GM19397 (cell line): Measurements from ENCODE around the gene SNX22.
A peak's percentile ranks its signal among the peaks of the same experiment; 100 is the strongest.

Experiments
- ATAC-seq: cut with Tn5 transposase; IDR thresholded peaks from one replicate; pipeline ENCODE4 v1.9.1; 2021; ENCODE audit warnings: mild to moderate bottlenecking, moderate library complexity; ENCODE audit not compliant: unreplicated experiment

Gene SNX22

DNA sequence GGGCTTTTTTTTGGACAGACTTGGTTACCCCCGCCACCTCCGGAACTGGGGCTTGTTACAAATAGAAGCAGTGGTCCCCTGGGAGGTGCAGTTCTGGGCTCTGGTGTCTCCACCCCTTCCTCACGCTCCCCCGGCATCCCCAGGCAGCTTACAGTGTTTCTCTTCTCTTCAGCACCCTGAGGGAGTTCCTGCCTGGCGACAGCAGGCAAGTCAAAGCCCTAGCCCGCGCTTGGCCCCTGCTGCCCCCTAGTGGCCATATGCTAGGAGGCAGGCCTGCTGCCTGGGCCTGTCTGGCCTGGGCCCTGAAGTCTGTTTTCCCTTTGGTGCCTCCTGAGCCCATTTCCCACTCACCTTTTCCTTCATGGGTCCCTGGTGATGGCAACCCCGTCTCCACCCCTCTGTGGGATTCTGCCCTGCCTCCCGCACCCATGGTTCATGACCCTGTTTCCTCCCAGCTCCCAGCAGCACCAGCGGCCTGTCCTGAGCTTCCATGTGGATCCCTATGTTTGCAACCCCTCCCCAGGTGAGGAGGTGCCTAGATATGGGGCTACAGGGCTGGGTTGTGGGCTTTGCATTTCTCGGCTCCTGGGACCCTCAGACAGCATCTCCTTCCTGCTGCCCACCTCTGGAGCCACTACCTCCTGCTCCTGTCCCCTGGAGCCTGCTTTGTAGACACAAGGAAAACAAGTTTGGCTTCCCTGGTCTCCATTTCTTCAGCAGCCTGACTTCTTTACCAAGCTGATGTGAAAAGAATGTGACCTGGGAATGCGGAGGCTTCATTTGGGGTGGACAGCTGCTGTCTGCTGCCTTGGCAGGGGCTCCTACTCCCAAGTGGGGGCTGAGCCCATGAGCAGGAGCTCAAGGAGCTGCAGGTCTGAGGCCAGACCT, 2.2 kb downstream of the SNX22 start:
- peak; percentile 62 for ATAC-seq

GRCh38 chr15:64155802-64156651, 4.5 kb downstream of the SNX22 start:
- ATAC-seq, result no peak

DNA sequence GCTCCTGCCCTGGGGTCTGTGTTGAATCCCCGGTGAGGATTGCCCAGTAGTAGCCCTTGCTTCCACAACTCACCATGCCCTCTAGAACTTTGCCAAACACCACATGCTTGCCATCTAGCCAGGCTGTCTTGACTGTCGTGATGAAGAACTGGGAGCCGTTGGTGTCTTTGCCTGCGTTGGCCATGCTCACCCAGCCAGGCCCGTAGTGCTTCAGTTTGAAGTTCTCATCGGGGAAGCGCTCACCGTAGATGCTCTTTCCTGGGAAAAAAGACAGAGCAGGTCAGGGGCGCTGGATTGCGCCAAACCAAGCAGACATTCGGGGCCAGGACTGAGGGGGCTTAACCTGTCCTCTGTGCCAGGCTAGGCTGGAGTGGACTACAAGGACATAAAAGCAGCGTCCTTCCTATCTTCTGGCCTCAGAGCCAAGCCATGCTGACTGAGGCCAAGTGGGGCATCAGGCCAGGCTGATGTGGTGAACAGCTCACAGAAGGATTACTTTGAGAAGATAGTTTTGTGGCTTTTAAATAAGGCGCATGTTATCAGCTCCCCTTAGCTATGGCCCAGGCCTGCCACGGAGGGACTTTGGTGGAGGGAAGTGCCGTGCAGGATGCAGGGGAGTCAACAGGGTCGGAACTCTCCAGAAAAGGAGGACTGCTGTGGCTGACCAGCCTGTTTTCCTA, 5.3 kb downstream of the SNX22 start:
- no peak for ATAC-seq

DNA sequence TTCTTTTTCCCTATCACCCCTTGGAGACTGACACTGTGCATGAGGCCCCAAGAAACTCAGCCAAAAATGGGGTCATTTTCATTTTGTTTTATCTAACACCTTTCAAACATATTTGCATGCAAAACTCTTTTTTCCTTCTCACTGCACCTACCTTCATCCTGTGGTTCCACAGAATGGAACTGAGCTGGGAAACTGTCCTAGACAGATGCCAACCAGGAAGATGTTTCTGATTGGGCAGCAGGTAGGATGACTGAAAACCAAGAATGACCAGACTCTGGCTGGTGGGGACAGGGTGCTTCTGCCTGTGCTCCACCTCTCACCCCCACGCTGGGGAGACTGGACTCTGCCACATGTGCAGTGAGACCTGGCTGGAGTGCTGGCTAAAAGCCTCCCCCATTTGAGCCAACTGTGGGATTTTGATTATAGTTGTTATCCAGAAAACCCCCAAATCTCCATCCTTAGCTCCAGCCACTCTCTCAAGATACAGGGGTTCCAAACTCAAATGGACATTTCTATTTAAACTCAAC, 6.1 kb downstream of the SNX22 start:
- ATAC-seq, result no peak

- ATAC-seq, result no peak
Measured at GRCh38 chr15:64158363-64159134, 7.0 kb downstream of the SNX22 start.

GRCh38 chr15:64161688-64162477, 10.4 kb downstream of the SNX22 start:
- no peak for ATAC-seq

DNA sequence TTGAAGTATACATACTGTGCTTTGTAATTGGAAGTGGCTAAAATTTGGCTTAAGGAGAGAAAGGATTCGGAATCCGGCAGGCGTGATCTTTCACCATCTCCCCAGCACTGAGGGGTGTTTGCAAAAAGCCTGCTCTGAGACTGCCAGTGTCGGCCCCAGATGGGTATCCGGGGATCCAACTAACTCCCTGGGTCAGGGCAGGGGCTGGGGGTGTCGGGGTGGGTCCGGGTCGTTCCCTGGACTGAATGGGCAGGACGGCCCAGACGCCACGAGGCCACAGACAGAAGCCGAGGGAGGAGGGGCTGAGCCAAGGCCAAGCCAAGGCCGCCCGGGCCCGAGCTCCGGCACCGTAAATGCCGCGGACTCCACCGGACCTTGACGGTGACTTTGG, 10.9 kb downstream of the SNX22 start:
- peak; percentile 15 for ATAC-seq

GRCh38 chr15:64162869-64163658, 11.5 kb downstream of the SNX22 start, which contains the start of gene PPIB:
Gene PPIB, minus strand, starts transcription at chr15:64163022. Its CDS starts 36 bp downstream, at chr15:64162986.
- peak; percentile 93 for ATAC-seq

GRCh38 chr15:64163659-64164362, 12.3 kb downstream of the SNX22 start:
- no peak for ATAC-seq

DNA sequence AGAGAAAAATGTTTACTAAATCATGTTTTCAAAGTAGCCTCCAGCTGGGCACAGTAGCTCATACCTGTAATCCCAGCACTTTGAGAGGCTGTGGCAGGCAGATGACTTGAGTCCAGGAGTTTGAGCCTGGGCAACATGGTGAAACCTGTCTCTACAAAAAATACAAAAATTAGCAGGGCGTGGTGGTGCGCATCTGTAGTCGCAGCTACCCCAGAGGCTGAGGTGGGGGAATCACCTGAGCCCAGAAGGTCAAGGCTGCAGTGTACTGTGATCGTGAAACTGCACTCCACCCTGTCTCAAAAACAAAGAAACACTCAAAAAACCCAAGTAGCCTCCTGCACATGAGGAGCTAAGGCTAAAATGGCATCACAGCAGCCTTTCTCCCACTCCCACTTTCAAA, 12.9 kb downstream of the SNX22 start:
- no peak for ATAC-seq

DNA sequence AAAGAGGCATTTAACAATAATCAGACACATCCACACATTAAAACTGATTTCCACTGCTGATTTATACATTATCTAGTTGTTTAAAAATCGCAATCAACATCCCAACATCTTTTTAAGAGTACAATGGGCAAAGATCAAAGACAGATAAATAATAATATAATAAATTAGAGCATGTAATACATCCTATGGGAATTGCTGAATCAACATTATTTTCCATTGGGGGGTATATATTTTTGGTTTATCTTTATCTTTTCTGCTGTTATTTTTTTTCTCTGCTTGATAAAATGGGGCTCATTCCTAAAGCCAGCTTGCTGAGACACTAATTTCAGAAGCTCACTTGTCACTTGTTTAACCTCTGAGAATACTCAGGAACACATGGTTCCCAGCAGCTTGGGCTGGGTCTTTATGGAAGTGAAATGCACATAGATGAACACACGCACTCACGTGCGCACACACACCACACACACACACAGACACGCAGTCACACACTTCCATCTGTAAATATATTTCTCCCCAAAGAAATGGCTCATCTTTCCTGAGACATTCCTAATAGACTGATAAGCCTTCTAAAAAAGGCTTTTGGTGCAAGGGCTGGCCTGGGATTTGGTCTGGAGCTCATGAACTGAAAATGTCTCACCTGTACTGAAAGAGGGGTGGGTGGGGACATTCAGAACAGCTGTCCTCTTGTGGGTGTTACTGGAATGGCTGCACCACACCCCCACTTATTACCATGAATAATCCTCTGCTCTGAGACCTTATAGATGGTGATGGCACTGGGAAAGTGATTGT, 14.8 kb downstream of the SNX22 start:
- no peak for ATAC-seq

DNA sequence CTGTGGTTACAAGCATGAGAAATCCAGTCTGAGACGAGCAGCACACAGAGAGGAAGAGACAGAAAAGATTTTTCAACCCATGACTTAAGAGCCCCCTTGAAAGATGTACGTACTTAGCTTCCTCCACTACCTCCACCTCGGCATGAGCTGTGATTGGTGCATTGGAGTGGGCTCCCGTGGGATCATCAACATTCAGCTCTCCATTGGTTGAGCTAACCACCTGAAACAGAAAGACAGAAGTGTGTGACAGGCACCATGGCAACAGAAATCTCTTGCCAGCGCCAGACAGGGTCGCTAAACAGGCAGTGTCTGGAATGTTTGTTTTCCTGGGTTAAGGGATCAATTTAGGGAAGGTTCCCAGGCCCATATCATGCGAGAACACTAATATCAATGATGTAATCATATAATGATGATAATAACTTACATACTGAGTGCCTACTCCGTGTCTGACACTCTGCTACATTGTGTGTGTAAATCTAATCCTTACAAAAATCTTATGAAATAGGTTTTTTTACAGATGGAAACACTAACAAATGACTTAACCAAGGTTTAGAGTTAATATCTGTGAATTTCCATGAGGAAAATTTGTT, 28.8 kb downstream of the SNX22 start:
- peak; percentile 67 for ATAC-seq

- no peak for ATAC-seq
Measured at GRCh38 chr15:64182859-64183370, 31.4 kb downstream of the SNX22 start.

DNA sequence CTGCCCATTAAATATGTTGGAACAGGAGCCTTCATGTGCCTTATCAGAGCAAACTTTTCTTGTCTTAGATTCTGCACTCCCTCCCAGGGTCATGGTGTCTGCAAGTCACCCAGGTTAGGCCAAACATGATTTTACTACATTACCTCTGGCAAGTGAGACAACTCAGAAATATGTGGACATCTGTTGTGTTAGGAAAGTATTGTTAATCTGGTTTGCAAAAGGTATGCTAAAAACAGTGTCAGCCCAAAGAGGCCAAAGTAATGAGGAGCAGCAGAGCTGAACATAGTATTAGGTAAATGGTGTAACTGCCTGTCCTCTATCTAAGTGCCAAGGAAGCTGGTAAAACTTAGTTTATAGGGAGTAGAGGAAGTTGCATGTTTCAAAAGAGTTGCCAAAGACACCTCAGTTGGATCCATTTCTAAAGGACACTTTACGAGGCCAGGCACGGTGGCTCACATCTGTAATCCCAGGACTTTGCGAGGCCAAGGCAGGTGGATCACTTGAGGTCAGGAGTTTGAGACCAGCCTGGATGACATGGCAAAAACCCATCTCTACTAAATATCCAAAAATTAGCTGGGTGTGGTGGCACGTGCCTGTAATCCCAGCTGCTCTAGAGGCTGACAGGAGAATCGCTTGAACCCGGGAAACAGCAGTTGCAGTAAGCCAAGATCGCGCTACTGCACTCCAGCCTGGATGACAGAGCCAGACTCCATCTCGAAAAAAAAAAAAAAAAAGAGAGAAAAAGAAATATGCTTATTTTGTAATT, 33.8 kb downstream of the SNX22 start:
- no peak for ATAC-seq

- ATAC-seq, result no peak
Measured at GRCh38 chr15:64187396-64188191, 36.1 kb downstream of the SNX22 start.
